Measurements from ENCODE around the gene SDK2.
A peak's percentile ranks its signal among the peaks of the same experiment; 100 is the strongest.

The SDK2 gene

DNA sequence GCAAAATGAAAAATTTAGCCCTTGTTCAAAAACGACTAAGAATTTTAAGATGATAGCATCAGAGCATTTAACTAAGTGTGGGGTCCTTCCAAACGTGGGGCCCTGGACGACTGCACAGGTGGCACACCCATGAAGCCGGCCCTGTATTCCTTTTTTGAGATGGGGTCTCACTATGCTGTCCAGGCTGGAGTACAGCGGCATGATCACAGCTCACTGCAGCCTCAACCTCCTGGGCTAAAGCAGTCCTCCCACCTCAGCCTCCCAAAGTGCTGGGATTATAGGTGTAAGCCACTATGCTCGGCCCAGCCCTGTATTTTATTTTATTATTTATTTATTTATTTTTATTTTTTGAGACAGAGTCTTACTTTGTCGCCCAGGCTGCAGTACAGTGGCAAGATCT, 241.8 kb downstream of the SDK2 start:
- DNase-seq: no peak

DNA sequence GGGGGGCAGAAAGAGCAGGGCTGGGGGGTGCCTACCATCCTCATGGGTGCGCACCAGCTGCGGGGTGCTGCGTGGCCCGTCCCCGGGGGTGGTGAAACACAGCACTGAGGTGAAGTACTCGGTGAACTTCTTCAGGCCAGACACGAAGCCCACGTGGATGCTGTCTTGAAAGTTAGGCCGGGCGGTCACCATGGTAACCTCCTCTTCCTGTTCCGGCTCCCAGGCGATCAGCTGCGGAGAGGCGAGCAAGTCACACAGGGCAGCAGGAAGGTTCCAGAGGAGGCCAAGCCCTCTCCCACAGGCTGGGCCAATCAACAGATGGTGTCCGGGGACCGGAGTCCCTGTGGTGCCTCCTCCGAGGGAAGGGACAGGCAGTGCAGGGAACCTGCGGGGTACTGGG, 242.3 kb downstream of the SDK2 start:
- DNase-seq: no peak

DNA sequence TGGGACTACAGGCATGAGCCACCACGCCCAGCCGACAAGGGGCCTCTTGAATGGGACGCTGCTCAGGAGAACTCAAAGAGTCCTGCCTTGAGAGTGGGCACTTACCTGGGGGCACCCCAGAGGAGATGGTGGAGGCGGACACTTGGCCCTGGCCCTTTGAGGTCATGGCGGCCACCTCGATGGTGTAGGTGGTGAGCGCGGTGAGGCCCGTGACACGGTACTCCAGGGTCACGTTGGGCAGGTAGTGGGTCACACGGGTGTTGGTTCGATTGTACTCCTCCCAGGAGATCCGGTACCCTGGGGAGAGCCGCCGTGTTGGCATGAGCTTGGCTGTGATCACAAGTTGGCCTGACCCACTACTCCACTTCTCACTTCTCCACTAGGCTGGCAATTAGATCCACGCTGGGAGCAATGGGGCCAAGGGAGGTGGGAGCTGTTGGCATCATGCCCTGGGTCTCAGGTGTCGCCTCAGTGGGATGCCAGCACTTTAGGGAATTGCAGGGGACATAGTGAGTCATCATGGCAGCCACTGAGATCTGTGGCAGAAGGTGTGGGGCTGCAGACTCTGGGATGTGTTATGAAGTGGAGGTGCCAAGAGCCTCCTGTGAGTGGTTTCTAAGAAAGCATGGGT, 243.2 kb downstream of the SDK2 start:
- no peak for DNase-seq

DNA sequence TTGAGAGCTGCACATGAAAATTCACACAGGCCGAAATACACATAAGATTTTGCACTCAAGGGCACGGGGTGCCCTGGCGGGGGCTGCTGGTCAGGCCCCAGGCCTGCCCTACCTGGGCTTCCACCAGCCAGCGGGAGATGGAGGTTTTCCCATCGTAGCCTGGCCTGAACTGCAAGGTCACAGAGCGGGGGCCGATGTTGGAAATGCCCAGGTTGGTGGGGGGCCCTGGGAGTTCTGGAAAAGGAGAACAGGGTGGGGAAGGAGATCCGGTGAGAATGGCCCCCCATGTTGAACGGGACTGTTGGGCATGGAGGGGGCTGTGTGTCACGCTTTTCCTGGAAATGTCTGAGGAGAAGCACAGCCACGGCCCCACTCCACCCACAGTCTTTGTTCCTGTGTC, 245.2 kb downstream of the SDK2 start:
- no peak for DNase-seq

DNA sequence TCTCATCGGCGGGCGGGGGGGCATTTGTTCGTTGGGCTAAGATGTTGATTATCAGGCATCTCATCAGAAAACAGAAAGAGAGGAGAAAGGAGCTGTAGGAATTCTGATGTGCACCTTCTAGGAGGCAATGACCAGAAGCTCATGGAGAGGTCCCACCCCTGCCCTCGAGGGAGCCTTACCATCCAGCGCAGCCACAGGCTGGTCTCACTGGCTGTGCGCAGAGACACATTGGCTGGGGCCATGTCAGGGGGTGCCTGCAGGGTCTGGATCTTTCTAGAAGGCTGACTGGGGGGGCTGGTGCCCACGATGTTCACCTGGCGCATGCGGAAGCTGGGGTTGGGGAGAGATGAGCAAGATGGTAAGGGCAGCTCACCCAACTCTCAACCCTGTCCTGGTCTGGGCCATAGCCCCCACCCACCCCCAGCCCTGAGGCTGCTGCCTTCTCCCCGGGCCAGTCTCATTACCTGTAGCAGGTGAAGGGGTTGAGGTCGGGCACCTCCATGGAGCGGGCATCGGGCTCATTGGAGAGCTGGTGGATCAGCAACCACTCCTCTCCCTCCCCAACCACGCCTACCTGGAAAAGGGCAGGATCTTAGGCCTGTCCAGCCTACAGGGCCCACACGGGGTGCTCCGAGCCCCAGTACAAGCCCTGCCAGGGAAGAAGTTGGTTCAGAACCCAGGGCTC, 246.2 kb downstream of the SDK2 start:
- DNase-seq: no peak

DNA sequence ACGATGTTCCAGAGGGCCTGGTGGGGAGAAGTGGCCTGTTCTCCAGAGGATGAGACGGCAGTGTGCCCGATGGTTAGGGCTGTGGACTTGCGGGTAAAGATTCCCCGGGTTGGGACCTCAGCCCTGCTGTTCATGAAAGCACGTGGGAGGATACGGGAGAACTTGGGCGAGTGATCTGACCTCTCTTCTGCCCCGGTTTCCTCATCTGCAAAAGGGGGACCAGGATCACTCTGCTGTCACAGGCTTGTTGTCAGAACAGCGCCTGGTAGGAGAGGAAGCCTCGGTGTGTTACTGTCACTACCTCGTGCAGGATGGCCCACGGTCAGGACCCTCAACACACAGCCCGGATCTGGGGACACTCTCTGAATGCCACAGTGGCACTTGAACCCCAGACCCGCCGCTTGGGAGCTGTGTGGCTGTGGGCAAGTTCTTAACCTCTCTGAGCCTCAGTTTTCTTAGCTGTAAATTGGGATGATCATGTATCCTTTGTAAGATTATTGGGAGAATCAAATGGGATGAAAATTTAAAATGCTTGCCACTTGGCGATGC, 246.9 kb downstream of the SDK2 start:
- no peak for DNase-seq

DNA sequence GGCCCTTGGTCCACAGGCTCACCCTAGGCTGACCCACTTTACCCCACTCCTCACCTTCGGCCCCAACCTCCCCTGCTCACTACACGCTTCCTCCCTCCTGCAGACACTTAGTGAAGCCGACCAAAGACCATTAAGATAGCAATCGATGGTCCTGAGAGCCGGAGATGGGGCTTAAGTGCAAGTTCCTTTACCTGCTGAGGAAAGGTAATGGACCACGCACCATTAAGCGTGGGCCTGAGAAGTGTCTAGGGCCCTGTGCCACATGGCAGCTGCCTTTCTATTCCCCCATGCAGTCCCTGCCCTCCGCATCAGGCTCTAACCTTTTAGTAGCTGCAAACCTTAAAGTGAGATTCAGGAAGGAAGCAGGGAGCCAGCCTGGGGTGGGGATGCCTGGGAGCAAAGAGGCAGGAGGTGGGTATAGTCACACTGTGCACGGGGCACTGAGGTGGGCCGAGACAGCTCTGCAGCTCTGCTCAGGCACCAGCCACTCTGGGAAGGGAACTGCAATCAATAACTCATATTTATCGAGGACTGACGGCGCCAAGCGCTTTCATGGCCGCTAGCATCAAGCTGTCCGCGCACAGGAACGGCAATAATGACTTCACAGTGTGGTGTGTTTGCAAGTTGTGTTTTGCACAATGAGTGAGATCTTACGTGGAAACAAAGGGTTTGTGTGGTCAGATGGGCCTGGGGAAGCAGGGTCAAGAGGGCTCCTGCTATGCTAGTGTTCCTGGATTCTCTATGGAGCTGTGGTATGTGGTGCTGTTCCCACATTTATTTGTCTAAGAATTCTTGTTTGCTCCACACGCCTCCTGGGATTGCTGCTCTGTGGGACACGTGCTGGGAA, 247.6 kb downstream of the SDK2 start:
- DNase-seq: no peak

DNA sequence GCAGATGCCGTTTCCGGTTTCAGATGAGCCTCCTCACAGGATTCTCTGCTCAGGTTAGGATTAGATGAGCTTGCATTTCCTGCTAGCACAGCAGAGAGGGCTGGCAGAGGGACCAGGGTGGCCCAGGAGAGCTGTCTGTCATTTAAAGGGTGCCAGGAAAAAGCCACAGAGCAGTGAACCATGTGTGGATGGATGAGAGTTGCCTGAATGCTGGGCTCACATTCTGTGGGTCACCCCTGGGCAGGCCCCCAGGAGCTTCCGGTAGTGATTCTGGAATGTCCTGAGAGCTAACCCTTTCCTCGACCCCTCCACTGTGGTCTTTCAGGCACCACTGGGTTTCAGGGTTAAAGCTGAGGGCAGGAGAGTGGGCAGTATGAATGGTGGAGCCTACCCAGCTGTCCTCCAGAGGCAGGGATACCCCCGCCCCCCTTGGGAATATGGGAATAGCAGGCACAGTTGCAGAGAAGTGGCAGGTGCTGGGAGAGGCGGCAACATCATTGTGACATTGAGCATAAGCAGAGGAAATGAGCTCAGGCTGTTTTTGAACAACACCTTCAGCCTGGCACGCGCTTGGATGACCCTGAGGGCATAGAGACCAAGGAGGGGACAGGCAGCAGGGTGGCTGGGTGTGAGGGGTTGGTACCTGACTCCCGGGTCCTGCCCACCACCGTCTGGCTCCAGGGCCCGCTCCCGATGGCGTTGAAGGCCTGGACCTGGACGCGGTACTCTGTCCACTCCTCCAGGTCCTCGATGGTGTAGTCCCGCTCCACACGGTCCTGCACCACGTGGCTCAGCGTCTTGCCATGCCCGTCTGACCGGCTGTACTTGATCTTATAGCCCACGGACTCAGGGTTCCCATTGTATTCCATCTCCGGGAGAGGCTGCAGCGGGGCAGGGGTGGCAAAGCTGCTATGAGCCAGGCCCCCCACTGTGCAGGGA, 249.5 kb downstream of the SDK2 start:
- DNase-seq: peak; percentile 45

DNA sequence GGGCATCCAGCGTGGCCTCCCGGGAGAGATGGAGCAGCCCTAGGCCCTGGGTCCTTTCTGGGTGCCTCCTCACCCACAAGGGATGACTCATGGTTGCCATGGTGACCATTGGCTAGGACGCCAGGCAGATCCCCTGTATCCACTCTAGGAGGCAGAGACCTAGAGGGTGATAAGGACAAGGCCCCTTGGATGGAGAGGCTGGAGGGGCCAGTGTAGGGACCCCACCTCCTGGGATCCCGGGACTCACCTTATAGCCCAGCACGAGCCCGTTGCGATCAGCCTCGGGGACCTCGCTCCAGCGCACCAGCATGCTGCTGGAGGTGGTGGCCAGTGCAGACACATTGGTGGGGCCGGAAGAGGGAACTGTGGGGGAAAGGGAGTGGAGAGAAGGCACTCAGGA, 250.3 kb downstream of the SDK2 start:
- DNase-seq: no peak

DNA sequence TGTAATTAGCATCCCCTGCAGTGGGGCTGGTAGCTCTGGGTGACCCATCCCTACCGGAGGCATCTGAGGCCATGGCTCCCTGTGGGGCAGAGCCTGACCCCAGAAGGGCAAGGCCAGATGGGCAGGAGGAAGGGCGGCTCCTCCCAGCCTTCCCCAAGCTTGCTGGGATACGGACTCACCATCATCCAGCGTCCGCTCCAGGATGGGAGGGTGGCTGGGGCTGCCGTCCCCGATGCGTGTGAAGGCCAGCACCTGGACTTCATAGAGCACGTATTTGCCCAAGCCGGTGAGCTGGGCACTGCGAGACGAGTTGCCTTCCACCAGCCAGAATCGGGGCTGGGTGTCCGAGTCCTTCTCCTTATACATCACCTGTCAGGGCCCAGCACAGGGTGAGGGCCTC, 250.9 kb downstream of the SDK2 start:
- DNase-seq: no peak

DNA sequence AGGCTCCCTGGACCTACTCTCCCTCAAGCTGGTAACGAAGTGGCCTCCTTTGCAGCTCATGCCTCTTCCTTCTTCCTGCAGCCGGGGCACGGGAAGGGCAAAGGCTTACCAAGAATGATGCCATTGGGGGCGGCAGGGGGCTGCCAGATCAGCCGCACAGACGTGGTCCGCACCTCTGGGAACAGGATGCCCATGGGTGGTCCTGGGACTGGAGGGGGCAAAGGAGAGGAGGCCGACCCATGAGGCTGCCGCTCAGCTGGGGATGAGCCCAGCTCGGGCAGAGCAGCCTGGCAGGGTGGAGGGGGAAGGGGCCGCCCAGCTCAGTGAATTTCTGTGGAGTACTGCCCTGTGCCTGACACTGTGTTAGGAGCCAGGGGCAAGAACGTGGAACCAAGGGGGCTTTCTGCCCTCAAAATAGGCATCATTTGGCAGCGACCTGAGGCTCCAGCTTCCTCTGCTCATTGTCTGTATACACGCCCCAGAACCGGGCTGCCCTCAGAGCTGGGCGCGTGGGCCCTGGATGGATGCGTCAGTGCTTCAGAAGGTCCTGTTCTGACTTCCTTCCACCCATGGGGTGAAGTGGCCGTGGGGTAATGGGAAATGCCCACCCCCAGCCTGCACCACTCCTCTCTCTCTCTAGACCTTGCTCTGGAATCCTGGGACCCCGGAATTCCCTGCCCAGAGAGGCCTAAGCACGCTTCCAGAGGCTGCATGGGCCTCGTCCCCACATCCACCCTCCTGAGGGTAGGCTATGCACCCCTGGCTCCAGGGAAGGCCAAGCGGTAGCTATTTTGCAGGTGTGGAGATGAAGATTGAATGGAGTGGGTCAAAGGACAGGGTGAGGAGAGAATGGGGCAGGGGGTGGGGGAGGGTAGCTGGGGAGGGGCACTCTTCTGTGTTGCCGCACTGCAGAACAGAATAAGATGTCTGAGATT, 252.6 kb downstream of the SDK2 start:
- no peak for DNase-seq

DNA sequence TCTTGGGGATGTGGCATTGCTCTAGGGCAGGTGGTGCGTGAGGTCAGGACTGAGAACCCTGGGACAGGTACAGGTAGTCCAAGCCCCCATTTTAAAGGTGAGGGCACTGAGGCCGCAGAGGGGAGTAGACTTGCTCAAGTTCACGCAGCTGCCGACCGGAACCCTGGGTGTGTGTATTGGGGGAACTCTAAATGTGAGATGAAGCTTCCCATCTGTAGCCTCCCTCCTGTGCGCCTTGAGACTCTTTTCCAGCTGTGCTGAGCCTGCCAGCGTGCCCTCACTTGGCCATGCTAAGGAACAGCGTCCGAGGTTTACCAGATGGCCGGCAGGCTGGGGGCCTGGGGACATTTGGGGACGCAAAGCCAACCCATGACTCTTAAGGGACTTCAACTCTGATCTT, 253.4 kb downstream of the SDK2 start:
- DNase-seq: no peak

DNA sequence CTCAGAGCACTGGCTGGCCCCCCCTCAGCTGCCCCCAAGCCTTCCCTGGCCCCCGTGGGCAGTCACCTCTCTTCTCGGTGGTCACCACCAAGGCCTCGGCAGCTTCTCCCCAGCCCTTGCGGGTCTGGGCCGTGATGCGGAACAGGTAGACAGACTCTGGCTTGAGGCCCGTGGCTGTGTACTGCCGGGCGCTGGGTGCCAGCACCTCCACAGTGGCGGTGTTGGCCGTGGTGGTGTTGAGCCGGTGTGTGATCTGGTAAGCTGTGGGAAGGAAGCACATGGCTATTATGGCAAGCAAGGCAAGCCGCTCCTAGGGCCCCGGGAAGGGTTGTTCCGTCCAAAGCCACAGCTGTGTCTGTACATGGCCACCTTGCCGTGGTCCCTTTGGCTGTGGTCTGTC, 254.0 kb downstream of the SDK2 start:
- DNase-seq: no peak

DNA sequence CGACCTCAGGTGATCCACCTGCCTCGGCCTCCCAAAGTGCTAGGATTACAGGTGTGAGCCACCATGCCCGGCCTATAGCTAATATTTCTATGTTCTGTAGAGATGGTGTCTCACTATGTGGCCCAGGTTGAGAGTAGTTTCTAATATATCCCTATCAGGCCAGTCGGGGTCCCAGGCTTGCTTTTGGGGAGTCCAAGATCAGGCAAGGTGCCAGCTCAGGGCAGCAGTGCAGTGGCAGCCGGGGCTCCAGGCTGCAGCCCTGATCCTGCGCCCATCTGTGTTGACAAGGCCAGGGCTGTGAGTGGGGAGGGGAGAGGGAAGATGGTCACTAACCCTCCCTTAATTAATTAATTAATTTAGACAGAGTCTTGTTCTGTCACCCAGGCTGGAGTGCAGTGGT, 254.8 kb downstream of the SDK2 start:
- no peak for DNase-seq

DNA sequence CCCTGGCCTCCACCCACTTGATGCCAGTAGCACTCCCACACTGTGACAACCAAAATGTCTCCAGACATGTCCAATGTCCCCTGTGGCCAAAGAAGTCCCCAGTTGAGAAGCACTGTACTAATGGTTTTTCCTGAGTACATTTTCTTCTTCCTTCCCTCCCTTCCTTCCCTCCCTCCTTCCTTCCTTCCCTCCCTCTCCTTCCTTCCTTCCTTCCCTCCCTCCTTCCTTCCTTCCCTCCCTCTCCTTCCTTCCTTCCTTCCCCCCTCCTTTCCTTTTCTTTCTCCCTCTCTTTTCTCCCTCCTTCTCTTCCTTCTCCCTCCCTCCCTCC, 255.7 kb downstream of the SDK2 start:
- DNase-seq: no peak

DNA sequence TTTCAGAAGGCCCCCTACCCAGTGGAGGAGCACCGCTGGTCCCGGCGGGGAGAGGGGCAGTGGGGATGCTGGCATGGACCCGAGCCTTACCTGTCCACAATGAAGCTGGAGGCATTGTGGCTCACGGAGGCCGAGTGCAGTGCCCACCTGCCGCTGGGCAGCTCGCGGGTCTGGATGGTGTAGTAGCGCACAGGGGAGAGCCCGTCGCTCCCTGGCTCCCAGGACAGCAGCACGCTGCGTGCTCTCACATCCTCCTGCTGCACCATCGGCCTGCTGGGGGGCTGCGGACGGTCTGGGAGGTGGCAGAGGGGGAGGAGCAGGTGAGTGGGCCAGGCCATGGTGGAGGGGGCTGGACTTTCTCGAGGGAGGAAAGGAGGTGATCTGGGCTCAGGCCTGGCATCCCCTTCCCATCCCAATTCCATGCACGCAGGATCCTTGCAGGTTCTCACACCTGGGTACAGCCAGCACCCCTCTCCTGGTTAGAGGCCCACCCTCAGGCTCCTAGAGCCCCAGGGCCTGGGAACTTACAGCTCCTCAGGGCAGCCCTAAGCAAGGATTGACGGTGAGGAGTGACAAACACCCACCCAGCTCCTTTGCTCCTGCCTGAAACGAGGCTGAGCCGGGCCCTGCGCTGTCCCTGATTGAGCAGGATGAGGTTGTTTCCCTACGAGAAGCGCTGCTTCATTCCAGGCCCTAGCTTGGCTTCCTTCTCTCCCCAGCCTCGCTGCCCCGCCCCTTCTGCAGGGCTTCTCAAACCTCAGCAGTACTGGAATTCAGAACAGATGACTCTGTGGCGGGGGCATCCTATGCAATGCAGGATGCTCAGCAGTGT, 256.3 kb downstream of the SDK2 start:
- DNase-seq: no peak

DNA sequence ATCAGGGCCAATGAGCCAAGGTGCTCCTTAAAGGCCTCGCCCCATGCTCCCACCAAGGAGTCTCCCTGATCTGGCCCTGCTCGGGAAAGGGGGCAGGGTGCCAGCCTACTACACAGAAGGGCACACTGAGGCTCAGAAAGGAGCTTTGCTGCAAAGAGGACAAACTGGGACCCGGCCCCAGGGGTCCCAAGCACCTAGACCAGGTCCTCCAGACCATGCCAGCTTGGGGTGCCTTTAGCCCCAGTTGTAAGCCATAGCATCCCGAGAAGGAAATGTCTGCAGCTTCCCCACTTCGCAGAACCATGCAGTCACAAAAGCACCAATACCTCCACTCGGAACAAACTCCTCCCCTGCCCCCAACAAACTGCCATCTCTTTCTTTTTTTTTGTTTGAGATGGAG, 257.7 kb downstream of the SDK2 start:
- DNase-seq: no peak

DNA sequence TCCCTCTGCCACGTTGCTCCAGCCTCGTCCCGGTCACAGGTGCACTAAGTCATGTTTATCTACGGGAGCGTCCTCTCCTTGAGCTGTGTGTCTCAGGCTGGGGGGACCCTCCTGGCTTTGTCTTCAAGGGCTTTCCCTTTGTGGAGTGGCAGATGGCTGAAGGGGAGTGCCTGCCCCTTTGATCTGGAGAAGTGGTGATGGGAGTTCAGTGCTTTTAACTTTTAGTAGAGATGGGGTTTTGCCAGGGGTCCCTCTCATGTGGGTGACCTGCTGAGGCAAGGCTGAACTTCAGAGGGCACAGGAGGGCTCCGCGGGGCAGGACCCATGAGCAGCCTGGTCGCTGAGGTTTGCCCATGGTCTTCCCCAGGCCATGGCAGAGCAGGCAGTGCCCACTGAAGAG, 259.3 kb downstream of the SDK2 start:
- DNase-seq: no peak

DNA sequence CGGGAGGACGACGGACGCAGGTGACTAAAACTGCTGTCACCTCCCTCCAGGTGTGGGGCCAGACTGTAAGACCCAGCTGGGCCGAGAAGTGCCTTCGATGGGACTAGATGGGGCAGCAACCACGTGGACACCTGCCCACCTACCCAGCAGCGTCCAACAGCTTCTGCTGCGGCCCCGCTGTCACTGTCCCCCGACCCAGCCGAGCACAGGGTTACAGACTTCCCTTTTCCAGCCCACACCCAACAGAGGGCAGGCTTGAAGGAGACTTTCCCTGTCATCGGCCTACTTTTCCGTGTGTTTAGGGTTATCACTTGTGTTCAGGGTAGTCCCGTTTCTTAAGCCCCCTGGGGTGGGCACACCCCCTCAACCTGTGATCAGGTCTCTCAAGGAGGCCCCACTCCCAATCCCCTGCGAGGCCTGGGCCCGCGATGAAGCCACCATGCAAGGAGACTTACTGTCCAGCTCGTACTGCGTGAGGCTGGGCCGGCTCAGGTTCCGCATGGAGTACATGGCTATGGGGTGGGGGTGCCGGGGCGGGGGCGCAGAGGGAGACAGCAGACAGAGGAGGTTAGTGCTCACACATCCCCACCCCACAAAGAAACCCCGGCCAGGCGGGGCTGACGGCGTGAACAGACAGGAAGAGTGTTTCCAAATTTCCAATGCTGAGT, 263.7 kb downstream of the SDK2 start:
- DNase-seq: no peak

DNA sequence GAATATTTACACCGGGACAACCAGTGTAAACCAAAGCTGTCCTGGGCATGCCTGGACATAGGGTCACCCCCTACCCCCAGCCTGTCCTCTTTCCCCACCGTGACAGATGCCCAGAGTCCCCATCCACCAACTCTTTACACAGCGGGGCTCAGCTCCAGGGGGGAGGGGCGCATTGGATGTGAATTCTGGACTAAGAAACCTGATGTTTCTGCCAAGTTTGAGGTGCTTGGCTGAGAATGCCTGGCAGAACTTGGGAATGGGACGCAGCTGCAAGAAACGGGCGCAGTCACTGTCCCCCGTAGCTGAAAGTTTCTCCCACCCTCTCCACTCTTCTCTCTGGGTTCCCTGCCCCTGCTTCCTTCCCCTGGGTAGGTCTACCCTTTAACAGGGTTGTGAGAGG, 264.4 kb downstream of the SDK2 start:
- no peak for DNase-seq

All from SHP77 treated with DMSO at 0.1 percent for 48 hours (cell line).